ENCODE results near the gene NUP37. TPM values are rescaled to one million over a fixed set of nuclear protein-coding genes. Genes with fewer than 3 reads are reported as not detected.

NUP37 gene
- total RNA-seq, 2 experiments from 2014 or later: 100 to 108 TPM

DNA sequence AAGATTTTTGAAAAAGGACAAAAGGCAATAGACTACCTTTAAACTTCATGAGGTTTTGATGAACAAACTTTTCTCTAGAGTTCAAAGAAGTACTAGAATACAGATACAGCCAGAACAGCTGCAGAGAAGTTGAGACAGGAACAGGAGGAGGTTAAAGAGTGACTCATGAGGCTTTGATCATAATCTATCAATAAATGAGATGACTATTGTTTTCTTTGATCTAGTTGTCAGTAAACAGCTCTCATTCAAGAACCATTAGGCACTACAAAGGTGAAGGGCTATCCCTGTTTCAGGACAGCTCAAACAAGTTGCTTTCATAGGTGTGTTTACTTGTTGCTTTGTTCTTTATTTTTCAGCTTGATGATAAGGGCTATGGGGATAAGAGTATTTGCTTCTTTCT lies 60.6 kb downstream of the NUP37 start:
- POLR2A ChIA-PET: interaction anchor here (0.5 kb wide), 1 partner anchor 412 kb away, joined by 3 read pairs; no protein-coding TSS in a partner anchor
- intact Hi-C loops (cut with DNase I, micrococcal nuclease): no loop called here
- CTCF ChIA-PET: interaction anchor here (0.7 kb wide), 1 partner anchor 20 kb away, joined by 3 read pairs; no protein-coding TSS in a partner anchor
- no peak overlapping the region for H3K4me3 Mint-ChIP-seq
- ATAC-seq: peak; percentile 34
- H3K27ac Mint-ChIP-seq: peak overlapping the region; percentile 6
- peaks cover 37% of the 10 kb centered on the region for H3K4me1 Mint-ChIP-seq
- DNase-seq: no peak
- H3K9me3 Mint-ChIP-seq (ENCODE audit: low read depth): no peaks in the 10 kb centered on the region
- peaks cover 39% of the 10 kb centered on the region for H3K36me3 Mint-ChIP-seq (ENCODE audit: low read depth)
- H3K27me3 Mint-ChIP-seq: no peaks in the 10 kb centered on the region

DNA sequence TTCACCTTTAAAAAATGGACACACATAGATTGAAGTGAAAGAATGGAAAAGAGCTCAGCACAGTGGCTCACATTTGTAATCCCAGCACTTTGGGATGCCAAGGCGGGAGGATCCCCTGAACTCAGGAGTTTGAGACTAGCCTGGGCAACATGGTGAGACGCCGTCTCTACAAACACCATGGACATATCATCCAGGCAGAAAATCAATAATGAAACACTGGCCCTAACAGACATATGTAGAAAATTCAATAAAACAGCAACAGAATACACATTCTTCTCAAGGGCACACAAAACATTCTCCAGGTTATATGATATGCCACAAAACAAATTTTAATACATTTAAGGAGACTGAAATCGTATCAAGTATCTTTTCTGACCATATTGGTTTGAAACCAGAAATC lies 65.6 kb downstream of the NUP37 start:
- ChIA-PET POLR2A (no interaction called here), CTCF (interaction anchor here (1.2 kb wide), 1 partner anchor 24 kb away, joined by 4 read pairs; no protein-coding TSS in a partner anchor)
- H3K4me1 Mint-ChIP-seq: peaks cover 28% of the 10 kb centered on the region
- intact Hi-C loops (cut with DNase I, micrococcal nuclease): no loop called here
- no peak for DNase-seq
- no peak overlapping the region for H3K4me3 Mint-ChIP-seq
- no peaks in the 10 kb centered on the region for H3K9me3 Mint-ChIP-seq (ENCODE audit: low read depth)
- peaks cover 49% of the 10 kb centered on the region for H3K36me3 Mint-ChIP-seq (ENCODE audit: low read depth)
- no peaks in the 10 kb centered on the region for H3K27me3 Mint-ChIP-seq
- ATAC-seq: no peak
- H3K27ac Mint-ChIP-seq: no peak overlapping the region

GRCh38 chr12:102053062-102053349 lies 66.9 kb downstream of the NUP37 start:
- CTCF ChIA-PET: interaction anchor here (0.8 kb wide), 1 partner anchor 1311 kb away, joined by 3 read pairs; no protein-coding TSS in a partner anchor
- Mint-ChIP-seq H3K9me3 (ENCODE audit: low read depth) (no peaks in the 10 kb centered on the region), H3K4me3 (no peak overlapping the region), H3K4me1 (peaks cover 20% of the 10 kb centered on the region), H3K27ac (no peak overlapping the region), H3K36me3 (ENCODE audit: low read depth) (peaks cover 45% of the 10 kb centered on the region), H3K27me3 (no peaks in the 10 kb centered on the region)
- intact Hi-C loops (cut with DNase I, micrococcal nuclease): no loop called here
- DNase-seq (no peak), ATAC-seq (no peak)
- POLR2A ChIA-PET: no interaction called here

GRCh38 chr12:102052192-102053061 lies 67.5 kb downstream of the NUP37 start:
- ChIA-PET POLR2A (no interaction called here), CTCF (interaction anchor here (0.8 kb wide), 1 partner anchor 1311 kb away, joined by 3 read pairs; no protein-coding TSS in a partner anchor)
- peaks cover 19% of the 10 kb centered on the region for H3K4me1 Mint-ChIP-seq
- DNase-seq (no peak), ATAC-seq (no peak)
- intact Hi-C loops (cut with DNase I, micrococcal nuclease): no loop called here
- H3K9me3 Mint-ChIP-seq (ENCODE audit: low read depth): no peaks in the 10 kb centered on the region
- no peak overlapping the region for H3K27ac Mint-ChIP-seq
- H3K36me3 Mint-ChIP-seq (ENCODE audit: low read depth): peaks cover 40% of the 10 kb centered on the region
- no peak overlapping the region for H3K4me3 Mint-ChIP-seq
- no peaks in the 10 kb centered on the region for H3K27me3 Mint-ChIP-seq

- DNase-seq: no peak
- intact Hi-C loops (cut with DNase I, micrococcal nuclease): no loop called here
- ATAC-seq: peak; percentile 63
- Mint-ChIP-seq H3K36me3 (ENCODE audit: low read depth) (peaks cover 32% of the 10 kb centered on the region), H3K4me1 (peaks cover 16% of the 10 kb centered on the region), H3K27me3 (no peaks in the 10 kb centered on the region), H3K4me3 (no peak overlapping the region), H3K27ac (no peak overlapping the region), H3K9me3 (ENCODE audit: low read depth) (no peaks in the 10 kb centered on the region)
- POLR2A ChIA-PET: no interaction called here
- CTCF ChIA-PET: no interaction called here
These were observed 68.4 kb downstream of the NUP37 start for GRCh38 chr12:102051431-102051965.

DNA sequence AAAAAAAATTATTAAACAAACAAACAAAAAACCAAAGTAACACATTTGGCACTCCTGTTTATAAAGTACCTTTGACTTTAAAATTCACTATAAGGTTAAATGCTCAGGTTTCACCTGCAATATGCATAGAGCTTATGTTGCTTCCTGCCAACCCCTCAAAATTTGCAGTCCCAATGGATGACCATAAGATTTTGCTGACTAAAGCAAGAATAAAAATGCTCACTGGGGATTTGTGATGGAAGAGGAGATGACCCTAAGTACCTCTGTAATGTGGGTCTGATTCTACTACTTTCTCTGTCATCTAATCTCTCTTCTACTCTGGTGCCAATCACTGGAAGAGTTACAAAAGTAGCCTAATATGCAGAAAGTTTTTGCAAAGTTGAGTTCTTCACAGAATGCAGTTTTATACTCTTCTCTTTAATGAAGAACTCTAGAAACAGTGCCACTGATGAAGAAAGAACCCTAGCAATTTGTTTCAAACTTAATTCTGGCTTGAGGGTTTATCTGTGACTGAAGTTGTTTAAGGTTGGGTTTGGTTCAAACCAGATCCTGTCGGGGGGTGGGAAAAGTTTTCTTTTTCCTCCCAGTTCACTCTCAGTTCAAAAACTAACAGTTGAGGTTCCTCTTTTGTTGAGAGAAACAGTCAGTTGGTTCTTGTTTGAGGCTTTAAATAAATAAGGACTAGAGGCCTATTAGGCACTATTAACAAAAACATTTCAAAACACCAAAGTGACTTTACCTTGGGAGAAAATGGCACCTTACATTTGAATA lies 69.1 kb downstream of the NUP37 start:
- H3K27me3 Mint-ChIP-seq: no peaks in the 10 kb centered on the region
- DNase-seq (no peak), ATAC-seq (no peak)
- H3K27ac Mint-ChIP-seq: no peak overlapping the region
- intact Hi-C loops (cut with DNase I, micrococcal nuclease): no loop called here
- H3K4me1 Mint-ChIP-seq: peaks cover 15% of the 10 kb centered on the region
- no peak overlapping the region for H3K4me3 Mint-ChIP-seq
- peaks cover 27% of the 10 kb centered on the region for H3K36me3 Mint-ChIP-seq (ENCODE audit: low read depth)
- POLR2A ChIA-PET: no interaction called here
- CTCF ChIA-PET: no interaction called here
- no peaks in the 10 kb centered on the region for H3K9me3 Mint-ChIP-seq (ENCODE audit: low read depth)

GRCh38 chr12:102043928-102044327 lies 76.0 kb downstream of the NUP37 start:
- CTCF ChIA-PET: interaction anchor here (1.2 to 2.2 kb wide), 2 partner anchors 12 to 17 kb away, joined by 3 to 5 read pairs; partner anchors contain the start of gene WASHC3
- ATAC-seq (peak; percentile 78), DNase-seq (peak; percentile 32)
- Mint-ChIP-seq H3K27me3 (no peaks in the 10 kb centered on the region), H3K9me3 (ENCODE audit: low read depth) (no peaks in the 10 kb centered on the region), H3K4me3 (no peak overlapping the region), H3K27ac (no peak overlapping the region), H3K36me3 (ENCODE audit: low read depth) (peaks cover 11% of the 10 kb centered on the region), H3K4me1 (peaks cover 13% of the 10 kb centered on the region)
- POLR2A ChIA-PET: no interaction called here
- intact Hi-C loops (cut with DNase I, micrococcal nuclease): no loop called here

DNA sequence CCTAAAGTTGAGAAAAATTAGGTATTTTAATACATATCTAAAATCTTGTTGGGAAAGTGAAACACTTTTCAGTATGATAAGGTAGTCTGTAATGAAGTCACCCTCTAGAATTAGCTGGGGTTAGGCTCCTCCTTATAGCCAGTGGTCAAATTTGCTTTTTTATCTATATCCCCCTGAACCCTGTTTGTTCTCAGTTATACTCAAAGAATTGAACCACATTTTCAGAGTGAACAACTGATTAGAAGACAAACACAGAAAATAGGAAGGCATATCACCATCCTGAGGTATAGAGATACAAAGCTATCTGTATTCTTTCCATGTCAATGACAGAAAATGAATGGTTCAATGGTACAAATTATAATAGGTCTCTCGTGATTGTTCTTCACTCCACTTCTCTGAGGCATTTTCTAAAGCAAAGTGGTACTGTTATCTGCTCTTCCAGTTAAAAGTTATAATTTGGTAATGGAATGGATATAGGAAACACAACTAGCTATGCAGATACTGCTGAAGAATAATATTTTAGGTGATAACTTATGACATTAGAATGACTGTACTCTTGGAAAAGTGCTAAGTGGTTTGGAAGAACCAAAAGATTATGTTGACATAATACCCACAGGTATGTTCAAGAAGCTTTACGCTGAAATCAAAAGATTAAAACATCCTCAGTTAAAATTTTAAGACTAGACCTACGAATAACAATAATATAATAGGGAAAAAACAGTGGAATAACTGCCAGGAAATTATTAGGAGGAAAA lies 85.7 kb downstream of the NUP37 start:
- no peak overlapping the region for H3K27ac Mint-ChIP-seq
- ChIA-PET CTCF (no interaction called here), POLR2A (no interaction called here)
- no peak overlapping the region for H3K4me3 Mint-ChIP-seq
- H3K4me1 Mint-ChIP-seq: no peaks in the 10 kb centered on the region
- no peaks in the 10 kb centered on the region for H3K9me3 Mint-ChIP-seq (ENCODE audit: low read depth)
- peaks cover 24% of the 10 kb centered on the region for H3K36me3 Mint-ChIP-seq (ENCODE audit: low read depth)
- intact Hi-C loops (cut with DNase I, micrococcal nuclease): no loop called here
- no peaks in the 10 kb centered on the region for H3K27me3 Mint-ChIP-seq
- DNase-seq: no peak
- no peak for ATAC-seq

DNA sequence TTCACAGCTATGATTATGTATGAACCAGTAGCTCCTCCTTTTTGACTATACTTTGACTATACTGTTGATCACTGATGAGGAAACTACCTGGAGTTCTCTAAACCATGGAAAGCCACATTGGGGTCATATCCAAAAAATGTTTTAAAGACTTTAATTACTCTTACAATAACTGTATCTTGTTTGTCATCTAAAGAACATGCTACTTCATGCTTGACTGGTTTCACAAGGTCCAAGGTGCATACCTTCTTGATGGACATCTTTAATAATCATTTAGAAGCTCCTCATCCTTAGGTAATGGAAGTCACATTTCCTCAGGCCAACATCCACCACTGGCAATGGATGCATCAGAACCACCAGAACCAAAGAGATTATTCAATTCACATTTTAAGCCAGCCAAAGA lies 88.1 kb downstream of the NUP37 start:
- ChIA-PET POLR2A (interaction anchor here (0.6 kb wide), 1 partner anchor 258 kb away, joined by 3 read pairs; no protein-coding TSS in a partner anchor), CTCF (interaction anchor here (0.8 to 1.3 kb wide), 3 partner anchors 12 to 64 kb away, joined by 3 to 4 read pairs (median 3); no protein-coding TSS in a partner anchor)
- H3K27me3 Mint-ChIP-seq: no peaks in the 10 kb centered on the region
- intact Hi-C loops (cut with DNase I, micrococcal nuclease): no loop called here
- ATAC-seq (no peak), DNase-seq (no peak)
- no peaks in the 10 kb centered on the region for H3K9me3 Mint-ChIP-seq (ENCODE audit: low read depth)
- no peaks in the 10 kb centered on the region for H3K4me1 Mint-ChIP-seq
- no peak overlapping the region for H3K27ac Mint-ChIP-seq
- H3K36me3 Mint-ChIP-seq (ENCODE audit: low read depth): peaks cover 19% of the 10 kb centered on the region
- no peak overlapping the region for H3K4me3 Mint-ChIP-seq

DNA sequence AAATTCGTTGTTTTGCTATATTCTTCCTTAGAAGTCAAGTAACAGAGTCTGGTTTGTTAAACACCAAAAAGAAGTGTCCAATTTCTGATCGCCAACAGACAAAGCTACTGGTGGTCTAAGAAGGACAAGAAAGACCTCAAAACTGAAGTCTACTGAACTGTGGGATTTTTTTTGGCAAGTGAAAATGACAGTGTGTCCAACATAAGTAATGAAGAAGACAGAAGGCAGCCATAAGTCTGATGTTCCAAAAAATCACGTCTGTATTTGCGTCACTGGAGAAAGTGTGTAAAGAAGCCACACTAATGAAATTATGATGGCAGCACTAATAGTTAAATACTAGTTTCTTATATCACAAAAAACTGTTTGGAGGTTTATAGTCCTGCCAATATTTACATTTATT lies 90.8 kb downstream of the NUP37 start:
- POLR2A ChIA-PET: no interaction called here
- no peaks in the 10 kb centered on the region for H3K27me3 Mint-ChIP-seq
- no peak overlapping the region for H3K27ac Mint-ChIP-seq
- intact Hi-C loops (cut with DNase I, micrococcal nuclease): no loop called here
- H3K9me3 Mint-ChIP-seq (ENCODE audit: low read depth): no peaks in the 10 kb centered on the region
- ATAC-seq: no peak
- peaks cover 12% of the 10 kb centered on the region for H3K36me3 Mint-ChIP-seq (ENCODE audit: low read depth)
- no peak for DNase-seq
- H3K4me1 Mint-ChIP-seq: no peaks in the 10 kb centered on the region
- H3K4me3 Mint-ChIP-seq: no peak overlapping the region
- CTCF ChIA-PET: no interaction called here

GRCh38 chr12:102026728-102027127 lies 93.2 kb downstream of the NUP37 start:
- intact Hi-C loops (cut with DNase I, micrococcal nuclease): no loop called here
- H3K4me1 Mint-ChIP-seq: no peaks in the 10 kb centered on the region
- H3K9me3 Mint-ChIP-seq (ENCODE audit: low read depth): no peaks in the 10 kb centered on the region

More at GRCh38 chr12:102026728-102027127, 93.2 kb downstream of the NUP37 start:
- DNase-seq: no peak
- H3K4me3 Mint-ChIP-seq: no peak overlapping the region
- H3K36me3 Mint-ChIP-seq (ENCODE audit: low read depth): peaks cover 13% of the 10 kb centered on the region
- ChIA-PET CTCF (interaction anchor here (0.8 kb wide), 1 partner anchor 18 kb away, joined by 3 read pairs; no protein-coding TSS in a partner anchor), POLR2A (no interaction called here)
- no peaks in the 10 kb centered on the region for H3K27me3 Mint-ChIP-seq
- ATAC-seq: peak; percentile 42
- H3K27ac Mint-ChIP-seq: no peak overlapping the region

Measured in activated CD4-positive, alpha-beta T cell treated with anti-CD3 and anti-CD28 coated beads for 36 hours (primary cell).